ENCODE data around the gene DYNC2LI1.
"Not testable (repeated sequence)": the region's sequence is repeated elsewhere in the genome, so short reads cannot be mapped to it uniquely, and the experiment has no call there.

The DYNC2LI1 gene

GRCh38 chr2:43725711-43726246 is 48.1 kb upstream of the DYNC2LI1 start:
- H3K4me1 ChIP-seq (ENCODE audit: control insufficient read depth, insufficient read depth, low read length) = no peaks in the 10 kb centered on the region
- no peak overlapping the region for H3K4me3 ChIP-seq (ENCODE audit: low read depth, low read length)
- peaks cover 0 to 2% of the 10 kb centered on the region in 2 experiments; a peak in 1 of 3 replicates for H3K36me3 ChIP-seq (ENCODE audit: control insufficient read depth in 2 of 2, insufficient read depth in 1 of 2, low read length in 2 of 2)
- no peaks in the 10 kb centered on the region for H3K9me3 ChIP-seq (ENCODE audit: control insufficient read depth, insufficient read depth, low read depth, low read length)
- no peak overlapping the region for H3K27ac ChIP-seq (ENCODE audit: extremely low read depth, low read depth, low read length)
- TF ChIP-seq ZNF121 (tag by site-specific recombination; IDR thresholded peaks at IDR 0.05) (peak; percentile 36; the same call in 1 of the 2 replicates), IKZF3 (tag by site-specific recombination; IDR thresholded peaks at IDR 0.05) (no peak)
- POLR2A ChIA-PET = no interaction called here
- CTCF ChIA-PET = no interaction called here

- H3K27ac ChIP-seq (ENCODE audit: extremely low read depth, low read depth, low read length); H3K9me3 ChIP-seq (ENCODE audit: control insufficient read depth, insufficient read depth, low read depth, low read length); POLR2A ChIA-PET; H3K4me1 ChIP-seq (ENCODE audit: control insufficient read depth, insufficient read depth, low read length); H3K4me3 ChIP-seq (ENCODE audit: low read depth, low read length); H3K36me3 ChIP-seq (ENCODE audit: control insufficient read depth in 2 of 2, insufficient read depth in 1 of 2, low read length in 2 of 2): not testable (repeated sequence)
- CTCF ChIA-PET = interaction anchor here (0.6 to 0.9 kb wide), 2 partner anchors 13 to 753 kb away, joined by 3 to 4 read pairs; no protein-coding TSS in a partner anchor
- TF ChIP-seq BCL6B (tag by site-specific recombination; IDR thresholded peaks at IDR 0.05) = peak; percentile 63
Measured at GRCh38 chr2:43726961-43727633, 46.7 kb upstream of the DYNC2LI1 start.

- TF ChIP-seq SP2 (tag by site-specific recombination; IDR thresholded peaks at IDR 0.05) = no peak
- TF ChIP-seq ZNF184 (tag by site-specific recombination; IDR thresholded peaks at IDR 0.05) = no peak
- TF ChIP-seq ZNF701 (tag by site-specific recombination; IDR thresholded peaks at IDR 0.05) = no peak
- no peak for TF ChIP-seq ZNF692 (tag by site-specific recombination; IDR thresholded peaks at IDR 0.05)
- TF ChIP-seq HIC1 (tag by site-specific recombination; IDR thresholded peaks at IDR 0.05) = no peak
- TF ChIP-seq ZNF830 (tag by site-specific recombination; IDR thresholded peaks at IDR 0.05; ENCODE audit: low read depth) = no peak
- no peak for TF ChIP-seq AEBP2 (tag by site-specific recombination; IDR thresholded peaks at IDR 0.05; ENCODE audit: borderline replicate concordance)
- TF ChIP-seq ZSCAN5A (tag by site-specific recombination; IDR thresholded peaks at IDR 0.05) = no peak
- no peak for TF ChIP-seq YY1 (tag by site-specific recombination; IDR thresholded peaks at IDR 0.05)
- TF ChIP-seq REST (tag by site-specific recombination; IDR thresholded peaks at IDR 0.05) = no peak
- no peak for TF ChIP-seq ZNF248 (tag by site-specific recombination; IDR thresholded peaks at IDR 0.05)
- TF ChIP-seq ZNF341 (tag by site-specific recombination; IDR thresholded peaks at IDR 0.05; ENCODE audit: low read depth) = no peak
- no peak for TF ChIP-seq ZNF416 (tag by site-specific recombination; IDR thresholded peaks at IDR 0.05)
- TF ChIP-seq ZNF704 (tag by site-specific recombination; IDR thresholded peaks at IDR 0.05) = no peak
- Histone ChIP-seq H3K27ac (ENCODE audit: extremely low read depth, low read depth, low read length) (no peak overlapping the region), H3K4me1 (ENCODE audit: control insufficient read depth, insufficient read depth, low read length) (no peaks in the 10 kb centered on the region), H3K4me3 (ENCODE audit: low read depth, low read length) (no peak overlapping the region), H3K36me3 (ENCODE audit: control insufficient read depth in 2 of 2, insufficient read depth in 1 of 2, low read length in 2 of 2) (peaks cover 0 to 2% of the 10 kb centered on the region in 2 experiments; a peak in 1 of 3 replicates), H3K9me3 (ENCODE audit: control insufficient read depth, insufficient read depth, low read depth, low read length) (no peaks in the 10 kb centered on the region)
- ChIA-PET POLR2A (no interaction called here), CTCF (interaction anchor here (0.6 to 0.9 kb wide), 2 partner anchors 14 to 752 kb away, joined by 3 to 4 read pairs; no protein-coding TSS in a partner anchor)
Measured at GRCh38 chr2:43727634-43728014, 46.2 kb upstream of the DYNC2LI1 start.

All from HEK293 (cell line).